A549 (cell line): Measurements from ENCODE around the gene ZBTB38.

Source experiments
- ESRRA ChIP-seq: fragments of 150-350 bp; IDR thresholded peaks from 2 replicates; pipeline ENCODE4 v1.6.1; 2014; ENCODE audit warnings: mild to moderate bottlenecking, low read length, borderline replicate concordance
- GATA3 ChIP-seq: IDR thresholded peaks from 2 replicates; pipeline ENCODE4 v1.6.1; 2012; ENCODE audit warnings: borderline replicate concordance
- MYC ChIP-seq: IDR thresholded peaks from 2 replicates; pipeline ENCODE4 v1.6.1; 2012; ENCODE audit warnings: mild to moderate bottlenecking, inconsistent platforms, low read length, improper control_type of control experiment, borderline replicate concordance
- PHF8 ChIP-seq: fragments of 200-600 bp; sonication (generic); IDR thresholded peaks from 2 replicates; pipeline ENCODE4 v1.6.1; 2016; ENCODE audit warnings: low read depth, mild to moderate bottlenecking, antibody characterized with exemption, moderate library complexity, borderline replicate concordance
- POLR2A ChIP-seq: IDR thresholded peaks from 2 replicates; pipeline ENCODE4 v1.6.1; 2012; ENCODE audit warnings: mild to moderate bottlenecking, low read length
- TP53 ChIP-seq: fragments of 250-450 bp; sonication (Bioruptor Pico); IDR thresholded peaks from 2 replicates; pipeline ENCODE4 v1.5.0; 2021; ENCODE audit warnings: mild to moderate bottlenecking, moderate library complexity
- ZSCAN20 ChIP-seq: fragments of 250-450 bp; sonication (Bioruptor Pico); IDR thresholded peaks from 2 replicates; pipeline ENCODE4 v1.8.0; 2022; ENCODE audit warnings: mild to moderate bottlenecking, moderate library complexity
- TF ChIP-seq, protein P1 (sequence below): fragments of >200 bp; sonication (Bioruptor Twin); formaldehyde crosslinking; IDR thresholded peaks from 3 replicates; pipeline ENCODE4 v1.5.1; 2016
- TF ChIP-seq, protein P2 (sequence below): IDR thresholded peaks from 2 replicates; pipeline ENCODE4 v1.6.1; 2012
- TF ChIP-seq, protein P3 (sequence below): fragments of 250-450 bp; sonication (Bioruptor Pico); IDR thresholded peaks from 2 replicates; pipeline ENCODE4 v1.5.0; 2021; ENCODE audit warnings: mild to moderate bottlenecking, moderate library complexity, borderline replicate concordance
- TF ChIP-seq, protein P4 (sequence below): fragments of 200-600 bp; sonication (generic); IDR thresholded peaks from 2 replicates; pipeline ENCODE4 v1.6.1; 2016; ENCODE audit warnings: antibody characterized with exemption, mild to moderate bottlenecking, moderate library complexity
- TF ChIP-seq, protein P5 (sequence below): fragments of 450-650 bp; IDR thresholded peaks from 2 replicates; pipeline ENCODE4 v1.6.1; 2014; ENCODE audit warnings: antibody characterized with exemption

DNA sequence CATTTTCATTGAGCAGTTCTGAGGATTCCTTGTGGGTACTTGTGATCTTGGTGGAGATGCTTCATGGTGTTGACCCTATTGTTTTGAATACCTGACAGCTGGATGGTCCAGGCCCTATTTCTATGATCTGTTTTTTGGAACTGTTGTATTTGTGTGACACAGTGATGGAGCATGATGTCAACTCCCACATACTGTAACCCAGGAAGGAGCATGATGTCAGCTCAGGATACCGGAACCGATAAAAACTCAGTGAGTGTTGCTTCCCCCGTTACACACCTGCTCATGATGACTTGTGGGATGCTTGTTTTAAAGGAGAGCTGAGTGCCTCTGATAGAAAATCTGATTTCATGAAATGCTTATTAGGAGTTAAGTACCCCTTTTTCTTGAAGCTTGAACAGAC lies 45.1 kb downstream of the ZBTB38 start:
- TF ChIP-seq ZSCAN20 (CRISPR knock-in tag) (no peak), POLR2A (no peak), MYC (no peak), TP53 (no peak), ESRRA (no peak), PHF8 (no peak), GATA3 (no peak; the same call in 1 of the 2 replicates)
- TF ChIP-seq, protein P1, sequence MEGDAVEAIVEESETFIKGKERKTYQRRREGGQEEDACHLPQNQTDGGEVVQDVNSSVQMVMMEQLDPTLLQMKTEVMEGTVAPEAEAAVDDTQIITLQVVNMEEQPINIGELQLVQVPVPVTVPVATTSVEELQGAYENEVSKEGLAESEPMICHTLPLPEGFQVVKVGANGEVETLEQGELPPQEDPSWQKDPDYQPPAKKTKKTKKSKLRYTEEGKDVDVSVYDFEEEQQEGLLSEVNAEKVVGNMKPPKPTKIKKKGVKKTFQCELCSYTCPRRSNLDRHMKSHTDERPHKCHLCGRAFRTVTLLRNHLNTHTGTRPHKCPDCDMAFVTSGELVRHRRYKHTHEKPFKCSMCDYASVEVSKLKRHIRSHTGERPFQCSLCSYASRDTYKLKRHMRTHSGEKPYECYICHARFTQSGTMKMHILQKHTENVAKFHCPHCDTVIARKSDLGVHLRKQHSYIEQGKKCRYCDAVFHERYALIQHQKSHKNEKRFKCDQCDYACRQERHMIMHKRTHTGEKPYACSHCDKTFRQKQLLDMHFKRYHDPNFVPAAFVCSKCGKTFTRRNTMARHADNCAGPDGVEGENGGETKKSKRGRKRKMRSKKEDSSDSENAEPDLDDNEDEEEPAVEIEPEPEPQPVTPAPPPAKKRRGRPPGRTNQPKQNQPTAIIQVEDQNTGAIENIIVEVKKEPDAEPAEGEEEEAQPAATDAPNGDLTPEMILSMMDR = no peak
- TF ChIP-seq, protein P2, sequence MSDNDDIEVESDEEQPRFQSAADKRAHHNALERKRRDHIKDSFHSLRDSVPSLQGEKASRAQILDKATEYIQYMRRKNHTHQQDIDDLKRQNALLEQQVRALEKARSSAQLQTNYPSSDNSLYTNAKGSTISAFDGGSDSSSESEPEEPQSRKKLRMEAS = no peak
- TF ChIP-seq, protein P3, sequence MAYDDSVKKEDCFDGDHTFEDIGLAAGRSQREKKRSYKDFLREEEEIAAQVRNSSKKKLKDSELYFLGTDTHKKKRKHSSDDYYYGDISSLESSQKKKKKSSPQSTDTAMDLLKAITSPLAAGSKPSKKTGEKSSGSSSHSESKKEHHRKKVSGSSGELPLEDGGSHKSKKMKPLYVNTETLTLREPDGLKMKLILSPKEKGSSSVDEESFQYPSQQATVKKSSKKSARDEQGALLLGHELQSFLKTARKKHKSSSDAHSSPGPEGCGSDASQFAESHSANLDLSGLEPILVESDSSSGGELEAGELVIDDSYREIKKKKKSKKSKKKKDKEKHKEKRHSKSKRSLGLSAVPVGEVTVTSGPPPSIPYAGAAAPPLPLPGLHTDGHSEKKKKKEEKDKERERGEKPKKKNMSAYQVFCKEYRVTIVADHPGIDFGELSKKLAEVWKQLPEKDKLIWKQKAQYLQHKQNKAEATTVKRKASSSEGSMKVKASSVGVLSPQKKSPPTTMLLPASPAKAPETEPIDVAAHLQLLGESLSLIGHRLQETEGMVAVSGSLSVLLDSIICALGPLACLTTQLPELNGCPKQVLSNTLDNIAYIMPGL = no peak
- TF ChIP-seq, protein P4, sequence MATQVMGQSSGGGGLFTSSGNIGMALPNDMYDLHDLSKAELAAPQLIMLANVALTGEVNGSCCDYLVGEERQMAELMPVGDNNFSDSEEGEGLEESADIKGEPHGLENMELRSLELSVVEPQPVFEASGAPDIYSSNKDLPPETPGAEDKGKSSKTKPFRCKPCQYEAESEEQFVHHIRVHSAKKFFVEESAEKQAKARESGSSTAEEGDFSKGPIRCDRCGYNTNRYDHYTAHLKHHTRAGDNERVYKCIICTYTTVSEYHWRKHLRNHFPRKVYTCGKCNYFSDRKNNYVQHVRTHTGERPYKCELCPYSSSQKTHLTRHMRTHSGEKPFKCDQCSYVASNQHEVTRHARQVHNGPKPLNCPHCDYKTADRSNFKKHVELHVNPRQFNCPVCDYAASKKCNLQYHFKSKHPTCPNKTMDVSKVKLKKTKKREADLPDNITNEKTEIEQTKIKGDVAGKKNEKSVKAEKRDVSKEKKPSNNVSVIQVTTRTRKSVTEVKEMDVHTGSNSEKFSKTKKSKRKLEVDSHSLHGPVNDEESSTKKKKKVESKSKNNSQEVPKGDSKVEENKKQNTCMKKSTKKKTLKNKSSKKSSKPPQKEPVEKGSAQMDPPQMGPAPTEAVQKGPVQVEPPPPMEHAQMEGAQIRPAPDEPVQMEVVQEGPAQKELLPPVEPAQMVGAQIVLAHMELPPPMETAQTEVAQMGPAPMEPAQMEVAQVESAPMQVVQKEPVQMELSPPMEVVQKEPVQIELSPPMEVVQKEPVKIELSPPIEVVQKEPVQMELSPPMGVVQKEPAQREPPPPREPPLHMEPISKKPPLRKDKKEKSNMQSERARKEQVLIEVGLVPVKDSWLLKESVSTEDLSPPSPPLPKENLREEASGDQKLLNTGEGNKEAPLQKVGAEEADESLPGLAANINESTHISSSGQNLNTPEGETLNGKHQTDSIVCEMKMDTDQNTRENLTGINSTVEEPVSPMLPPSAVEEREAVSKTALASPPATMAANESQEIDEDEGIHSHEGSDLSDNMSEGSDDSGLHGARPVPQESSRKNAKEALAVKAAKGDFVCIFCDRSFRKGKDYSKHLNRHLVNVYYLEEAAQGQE = no peak
- TF ChIP-seq, protein P5, sequence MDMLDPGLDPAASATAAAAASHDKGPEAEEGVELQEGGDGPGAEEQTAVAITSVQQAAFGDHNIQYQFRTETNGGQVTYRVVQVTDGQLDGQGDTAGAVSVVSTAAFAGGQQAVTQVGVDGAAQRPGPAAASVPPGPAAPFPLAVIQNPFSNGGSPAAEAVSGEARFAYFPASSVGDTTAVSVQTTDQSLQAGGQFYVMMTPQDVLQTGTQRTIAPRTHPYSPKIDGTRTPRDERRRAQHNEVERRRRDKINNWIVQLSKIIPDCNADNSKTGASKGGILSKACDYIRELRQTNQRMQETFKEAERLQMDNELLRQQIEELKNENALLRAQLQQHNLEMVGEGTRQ = no peak
